22Rv1 (cell line): ENCODE results near the gene PTPN11.

Source experiments
- H3K27ac ChIP-seq: fragments of 450-650 bp; 2 replicates; pipeline ENCODE4 v1.5.1; 2017
- ZFX ChIP-seq: fragments of 450-650 bp; IDR thresholded peaks from 2 replicates; pipeline ENCODE4 v1.6.1; 2017; ENCODE audit warnings: antibody characterized with exemption, borderline replicate concordance
- TF ChIP-seq, protein P1 (sequence below): fragments of 450-650 bp; IDR thresholded peaks from 2 replicates; pipeline ENCODE4 v1.5.1; 2017; ENCODE audit warnings: mild to moderate bottlenecking

Gene PTPN11

DNA sequence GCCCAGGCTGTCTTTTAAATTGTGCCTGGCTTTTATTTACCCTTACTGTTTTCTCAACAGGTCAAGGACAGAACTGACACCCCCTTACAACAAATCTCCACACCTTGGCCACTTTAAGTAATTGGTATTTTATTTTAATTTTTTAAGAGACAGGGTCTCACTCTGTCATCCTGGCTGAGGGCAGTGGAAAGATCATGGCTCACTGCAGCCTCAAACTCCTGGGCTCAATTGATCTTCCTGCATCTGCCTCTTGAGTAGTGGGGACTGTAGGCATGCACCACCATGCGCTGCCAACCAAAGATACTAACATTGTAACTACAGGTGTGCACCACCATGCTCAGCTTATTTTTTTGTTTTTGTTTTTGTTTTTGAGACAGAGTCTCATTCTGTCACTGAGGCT is 109.8 kb downstream of the PTPN11 start:
- TF ChIP-seq, protein P1, sequence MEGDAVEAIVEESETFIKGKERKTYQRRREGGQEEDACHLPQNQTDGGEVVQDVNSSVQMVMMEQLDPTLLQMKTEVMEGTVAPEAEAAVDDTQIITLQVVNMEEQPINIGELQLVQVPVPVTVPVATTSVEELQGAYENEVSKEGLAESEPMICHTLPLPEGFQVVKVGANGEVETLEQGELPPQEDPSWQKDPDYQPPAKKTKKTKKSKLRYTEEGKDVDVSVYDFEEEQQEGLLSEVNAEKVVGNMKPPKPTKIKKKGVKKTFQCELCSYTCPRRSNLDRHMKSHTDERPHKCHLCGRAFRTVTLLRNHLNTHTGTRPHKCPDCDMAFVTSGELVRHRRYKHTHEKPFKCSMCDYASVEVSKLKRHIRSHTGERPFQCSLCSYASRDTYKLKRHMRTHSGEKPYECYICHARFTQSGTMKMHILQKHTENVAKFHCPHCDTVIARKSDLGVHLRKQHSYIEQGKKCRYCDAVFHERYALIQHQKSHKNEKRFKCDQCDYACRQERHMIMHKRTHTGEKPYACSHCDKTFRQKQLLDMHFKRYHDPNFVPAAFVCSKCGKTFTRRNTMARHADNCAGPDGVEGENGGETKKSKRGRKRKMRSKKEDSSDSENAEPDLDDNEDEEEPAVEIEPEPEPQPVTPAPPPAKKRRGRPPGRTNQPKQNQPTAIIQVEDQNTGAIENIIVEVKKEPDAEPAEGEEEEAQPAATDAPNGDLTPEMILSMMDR = no peak
- no peak for TF ChIP-seq ZFX
- no peak overlapping the region for H3K27ac ChIP-seq

DNA sequence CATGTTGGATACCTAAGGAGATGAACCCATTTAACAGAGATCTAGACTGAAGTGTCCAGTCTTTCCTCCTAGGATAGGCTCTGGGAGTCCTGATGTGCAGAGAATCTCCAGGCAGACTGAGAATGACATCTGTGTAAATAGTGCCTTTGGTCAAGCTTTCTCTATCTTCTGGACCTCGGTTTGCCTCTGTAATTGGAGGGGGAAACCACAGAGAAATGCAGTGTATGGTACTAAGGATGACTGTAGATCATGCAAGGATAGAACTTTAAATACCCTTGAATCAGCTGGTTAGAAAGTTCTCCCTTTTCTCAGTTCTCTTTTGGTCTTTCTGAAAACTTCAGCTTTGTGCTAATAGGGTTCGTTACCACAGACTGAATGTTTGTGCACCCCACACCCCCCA is 112.2 kb downstream of the PTPN11 start:
- H3K27ac ChIP-seq = no peak overlapping the region
- TF ChIP-seq, protein P1 = no peak

DNA sequence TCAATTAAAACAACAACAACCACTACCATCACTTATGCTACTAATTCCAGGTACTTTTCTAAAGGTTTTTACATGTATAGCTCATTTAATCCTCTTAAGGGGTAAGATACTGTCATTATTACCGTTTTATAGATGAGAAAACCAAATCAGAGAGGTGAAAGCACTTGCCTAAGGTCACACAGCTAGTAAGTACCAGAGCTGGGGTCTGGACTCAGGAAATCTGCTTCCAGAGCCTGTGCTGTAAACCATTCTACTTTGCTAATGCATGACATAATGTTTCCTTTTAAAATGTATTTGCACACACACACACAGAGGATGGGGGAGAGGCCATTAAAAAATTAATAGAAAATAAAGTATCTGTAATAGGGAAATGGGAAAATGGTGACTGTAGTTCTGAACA is 113.4 kb downstream of the PTPN11 start:
- no peak overlapping the region for H3K27ac ChIP-seq
- TF ChIP-seq, protein P1 = no peak

DNA sequence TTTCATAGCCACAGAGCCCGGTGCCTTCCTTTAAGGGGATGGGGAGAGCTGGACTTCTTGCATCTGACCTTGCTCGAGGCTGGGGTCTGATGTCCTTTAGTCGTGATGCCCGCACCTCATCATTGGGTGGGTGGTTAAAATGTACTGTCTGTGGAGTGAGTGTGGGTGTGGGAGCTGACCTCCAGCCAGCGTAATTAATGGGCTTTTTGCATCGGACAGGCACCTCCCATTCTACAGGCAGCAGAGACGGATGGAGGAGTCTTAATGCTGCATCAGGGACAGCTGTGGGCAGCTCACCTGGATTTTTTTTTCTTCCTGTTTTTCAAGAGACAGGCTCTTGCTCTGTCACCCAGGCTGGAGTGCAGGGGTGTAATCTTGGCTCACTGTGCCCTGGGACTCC is 114.8 kb downstream of the PTPN11 start:
- no peak overlapping the region for H3K27ac ChIP-seq
- no peak for TF ChIP-seq ZFX
- TF ChIP-seq, protein P1 = no peak

DNA sequence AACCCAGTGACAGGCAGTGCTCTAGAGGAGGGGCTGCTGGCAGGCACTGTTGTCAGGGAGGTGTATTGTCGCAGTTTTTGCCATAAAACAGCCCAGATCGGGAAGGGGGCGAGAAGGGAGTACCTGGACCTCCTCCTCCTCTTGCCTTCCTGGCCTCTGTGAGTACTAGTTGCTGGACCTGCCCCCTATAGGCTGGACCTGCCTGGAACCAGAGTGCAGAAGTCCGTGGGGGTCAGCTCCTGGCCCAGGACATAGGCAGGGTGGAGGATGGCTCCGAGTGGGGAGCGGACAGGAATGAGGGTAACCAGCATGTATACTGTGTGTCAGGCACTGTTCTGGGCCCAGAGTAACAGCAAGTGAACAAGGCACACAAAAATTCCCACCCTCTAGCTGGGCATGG is 116.3 kb downstream of the PTPN11 start:
- TF ChIP-seq, protein P1 = no peak
- no peak for TF ChIP-seq ZFX
- no peak overlapping the region for H3K27ac ChIP-seq

DNA sequence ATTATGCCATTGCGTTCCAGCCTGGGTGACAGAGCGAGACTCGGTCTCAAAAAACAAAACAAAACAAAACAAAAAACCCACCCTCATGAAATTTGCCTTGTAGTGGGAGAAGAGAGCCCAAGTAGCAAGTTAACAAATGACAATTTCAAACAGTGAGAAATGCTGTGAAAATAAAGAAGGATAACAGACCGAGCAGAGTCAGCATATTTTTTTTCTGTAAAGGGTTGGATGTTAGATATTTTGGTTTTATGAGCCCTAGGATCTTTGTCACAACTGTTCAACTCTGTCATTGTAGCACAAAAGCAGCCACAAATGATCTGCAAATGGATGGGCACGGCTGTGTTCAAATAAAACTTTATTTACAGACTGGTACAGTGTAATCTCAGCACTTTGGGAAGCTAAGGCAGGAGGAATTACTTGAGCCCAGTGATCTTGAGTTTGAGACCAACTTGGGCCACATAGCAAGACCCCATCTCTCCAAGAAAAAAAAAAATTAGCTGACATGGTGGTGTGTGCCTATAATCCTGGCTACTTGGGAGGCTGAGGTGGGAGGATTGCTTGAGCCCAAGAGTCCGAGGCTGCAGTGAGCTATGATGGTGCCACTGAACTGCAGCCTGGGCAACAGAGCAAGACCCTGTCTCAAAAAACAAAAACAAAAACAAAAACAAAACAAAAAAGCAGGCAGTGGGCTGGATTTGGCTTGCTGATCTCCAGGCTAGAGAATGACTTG is 117.1 kb downstream of the PTPN11 start:
- TF ChIP-seq ZFX = no peak
- TF ChIP-seq, protein P1 = no peak
- no peak overlapping the region for H3K27ac ChIP-seq

DNA sequence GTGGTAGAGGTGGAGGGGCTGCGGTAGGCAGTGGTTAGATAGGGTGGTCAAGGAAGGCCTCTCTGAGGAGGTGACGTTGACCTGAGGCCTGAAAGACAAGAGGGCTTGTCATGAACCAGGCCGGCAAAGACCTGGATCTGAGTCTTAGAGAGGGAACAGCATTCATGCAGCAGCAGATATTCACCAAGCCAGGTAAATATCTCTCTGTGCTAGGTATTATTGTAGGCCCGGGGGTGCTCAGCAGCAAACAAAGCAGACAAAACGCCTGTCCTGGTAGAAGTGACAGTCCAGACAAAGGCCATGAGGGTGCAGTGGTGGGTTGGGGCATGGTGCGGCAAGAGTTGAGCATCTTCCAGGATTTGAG is 117.6 kb downstream of the PTPN11 start:
- TF ChIP-seq, protein P1 = no peak
- no peak for TF ChIP-seq ZFX
- no peak overlapping the region for H3K27ac ChIP-seq
